ENCODE results near the gene SLC45A1.

The SLC45A1 gene

GRCh38 chr1:8382608-8383505, 64.9 kb downstream of the SLC45A1 start:
- DNase-seq = no peak

GRCh38 chr1:8384088-8384487, 66.2 kb downstream of the SLC45A1 start:
- DNase-seq = no peak

GRCh38 chr1:8384577-8384976, 66.7 kb downstream of the SLC45A1 start:
- DNase-seq = peak in 11 of 56 donors; percentile 24 to 59 (median 37)

- no peak for DNase-seq
These were observed 68.3 kb downstream of the SLC45A1 start for GRCh38 chr1:8386247-8386646.

GRCh38 chr1:8388732-8389562, 71.0 kb downstream of the SLC45A1 start:
- DNase-seq = no peak

GRCh38 chr1:8389958-8390535, 72.1 kb downstream of the SLC45A1 start:
- DNase-seq = no peak

GRCh38 chr1:8390707-8391106, 72.8 kb downstream of the SLC45A1 start:
- no peak for DNase-seq

GRCh38 chr1:8392522-8392921, 74.6 kb downstream of the SLC45A1 start:
- no peak for DNase-seq

Measured in amygdala (tissue), 56 donors.